NCI-H345 treated with DMSO at 0.1 percent for 48 hours (cell line): ENCODE measurements around the gene SELL.
"Not testable (repeated sequence)": the region's sequence is repeated elsewhere in the genome, so short reads cannot be mapped to it uniquely, and the experiment has no call there.

Experiments
- DNase-seq: peaks from one replicate; lab custom pipeline; 2025; ENCODE audit not compliant: unreplicated experiment; lab: John Stamatoyannopoulos, UW

SELL gene

GRCh38 chr1:169670244-169670643, 41.2 kb downstream of the SELL start:
- DNase-seq: not testable (repeated sequence)

- DNase-seq: not testable (repeated sequence)
Measured at GRCh38 chr1:169667699-169668596, 43.5 kb downstream of the SELL start.

GRCh38 chr1:169667227-169667639, 44.2 kb downstream of the SELL start:
- DNase-seq: not testable (repeated sequence)

GRCh38 chr1:169662680-169663079, 48.7 kb downstream of the SELL start:
- DNase-seq: not testable (repeated sequence)

GRCh38 chr1:169661066-169661465, 50.4 kb downstream of the SELL start:
- DNase-seq: not testable (repeated sequence)

- DNase-seq: not testable (repeated sequence)
Measured at GRCh38 chr1:169658777-169659176, 52.6 kb downstream of the SELL start.

GRCh38 chr1:169653873-169654272, 57.5 kb downstream of the SELL start:
- DNase-seq: no peak

- no peak for DNase-seq
Measured at GRCh38 chr1:169651035-169651434, 60.4 kb downstream of the SELL start.

GRCh38 chr1:169650551-169650950, 60.9 kb downstream of the SELL start:
- no peak for DNase-seq

GRCh38 chr1:169648709-169649108, 62.7 kb downstream of the SELL start:
- no peak for DNase-seq

GRCh38 chr1:169648187-169648586, 63.2 kb downstream of the SELL start:
- DNase-seq: no peak

- no peak for DNase-seq
Measured at GRCh38 chr1:169647512-169647911, 63.9 kb downstream of the SELL start.

- no peak for DNase-seq
Measured at GRCh38 chr1:169644297-169644696, 67.1 kb downstream of the SELL start.
